Sciatic nerve (tissue), 2 donors: ENCODE measurements around the gene FILIP1. TPM values are rescaled to one million over a fixed set of nuclear protein-coding genes. Genes with fewer than 3 reads are reported as not detected.

ENCODE experiments used
- ATAC-seq: fragments of 200-7000 bp; cut with Tn5 transposase; one replicate; pipeline ENCODE4 v1.9.1; 2020; ENCODE audit warnings: mild to moderate bottlenecking, moderate library complexity
- DNase-seq: peaks from one replicate; pipeline ENCODE4 v3.0.0-alpha.2; 2020; ENCODE audit warnings: low spot score
- intact Hi-C: fragments of 100-400 bp; cut with DNase I; formaldehyde crosslinking; loops from one replicate; pipeline ENCODE4 v1.14.2; 2022
- total RNA-seq: library from RNA; stranded (reverse); fragmentation: NEBNext Ultra II Directional; extraction: Animal tissue kit (Norgen Biotek cat#: 25700); gene quantifications from one replicate; pipeline ENCODE4 v1.2.1, GENCODE V29; 2021
- donor health status: DM: no; HTN: no; CAD: no.
- donor health status: DM: no; HTN: no; CAD: no.

FILIP1 gene
- 40.2 TPM for total RNA-seq

- DNase-seq (peak; percentile 53), ATAC-seq (peak; percentile 93)
- intact Hi-C loops = no loop called here
These were observed at the start of gene FILIP1 for GRCh38 chr6:75493400-75494064. FILIP1 (minus strand) TSS chr6:75493800; CDS start chr6:75414972, 78,828 bp downstream.

- intact Hi-C loops = no loop called here
- DNase-seq = no peak
- ATAC-seq = no peak
These were observed 49.7 kb upstream of the FILIP1 start for GRCh38 chr6:75543311-75543710.

DNA sequence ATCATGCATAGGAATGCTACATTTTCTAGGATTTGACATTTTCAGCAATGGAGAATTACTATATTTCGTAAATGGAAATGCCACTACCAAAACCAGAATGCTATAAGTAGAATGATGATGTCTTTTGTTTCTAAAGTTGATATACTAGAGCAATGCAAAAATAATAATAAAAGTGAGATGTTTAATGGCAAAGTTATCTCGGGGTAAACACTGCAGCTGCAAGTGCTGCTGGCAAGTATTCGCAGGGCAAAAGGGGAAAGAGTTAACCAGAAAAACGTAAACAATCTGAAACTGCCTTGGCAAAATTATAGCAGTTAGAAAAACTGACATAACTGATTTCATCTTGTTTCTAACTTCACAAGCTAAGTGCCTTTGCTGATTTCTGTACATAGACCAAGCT is 45.5 kb upstream of the FILIP1 start:
- DNase-seq (no peak), ATAC-seq (no peak)
- intact Hi-C loops = no loop called here

- intact Hi-C loops = no loop called here
- DNase-seq (no peak), ATAC-seq (no peak)
These were observed 38.9 kb upstream of the FILIP1 start for GRCh38 chr6:75532521-75532920.

- intact Hi-C loops = no loop called here
- no peak for DNase-seq
- no peak for ATAC-seq
These were observed 37.6 kb upstream of the FILIP1 start for GRCh38 chr6:75531174-75531573.

- intact Hi-C loops = no loop called here
These were observed 37.1 kb upstream of the FILIP1 start for GRCh38 chr6:75530696-75531095.

GRCh38 chr6:75528423-75528822 is 34.8 kb upstream of the FILIP1 start:
- peak; percentile 55 for ATAC-seq
- intact Hi-C loops = no loop called here

More at GRCh38 chr6:75530696-75531095, 37.1 kb upstream of the FILIP1 start:
- no peak for ATAC-seq
- no peak for DNase-seq

GRCh38 chr6:75526502-75527127 is 33.0 kb upstream of the FILIP1 start:
- ATAC-seq = peak; percentile 86
- peak; percentile 71 for DNase-seq
- intact Hi-C loops = no loop called here

More at GRCh38 chr6:75528423-75528822, 34.8 kb upstream of the FILIP1 start:
- no peak for DNase-seq

GRCh38 chr6:75525682-75526081 is 32.1 kb upstream of the FILIP1 start:
- intact Hi-C loops = no loop called here
- DNase-seq = no peak
- ATAC-seq = no peak

- ATAC-seq (peak; percentile 41), DNase-seq (no peak)
- intact Hi-C loops = no loop called here
These were observed 30.8 kb upstream of the FILIP1 start for GRCh38 chr6:75524322-75524972.

GRCh38 chr6:75516757-75517156 is 23.2 kb upstream of the FILIP1 start:
- DNase-seq (no peak), ATAC-seq (no peak)
- intact Hi-C loops = loop anchor here (10.0 kb wide), 1 partner anchor 212 kb away; no protein-coding TSS in a partner anchor

DNA sequence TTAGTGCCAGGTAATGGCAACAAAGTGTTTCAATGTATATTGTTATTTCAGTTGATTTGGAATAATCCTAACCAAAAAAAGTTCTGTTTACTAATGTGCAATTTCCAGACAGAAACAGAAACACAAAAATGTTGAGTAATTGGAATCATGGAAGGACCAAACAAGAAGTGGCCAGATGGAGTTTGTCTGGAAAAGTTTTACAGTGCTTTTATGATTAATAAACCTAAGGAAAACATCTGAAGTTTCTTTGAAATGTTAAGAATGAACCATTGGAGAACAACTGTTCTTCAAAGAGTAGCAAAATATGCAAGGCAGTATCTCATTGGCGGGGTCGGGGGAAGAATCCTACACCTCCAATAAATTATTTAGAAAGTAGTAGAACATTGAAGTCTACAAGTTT is 19.0 kb upstream of the FILIP1 start:
- DNase-seq = no peak
- intact Hi-C loops = loop anchor here (10.0 kb wide), 1 partner anchor 208 kb away; no protein-coding TSS in a partner anchor
- no peak for ATAC-seq

GRCh38 chr6:75505424-75505823 is 11.8 kb upstream of the FILIP1 start:
- ATAC-seq (peak; percentile 24), DNase-seq (no peak)
- intact Hi-C loops = no loop called here

GRCh38 chr6:75504465-75505222 is 11.0 kb upstream of the FILIP1 start:
- intact Hi-C loops = no loop called here

DNA sequence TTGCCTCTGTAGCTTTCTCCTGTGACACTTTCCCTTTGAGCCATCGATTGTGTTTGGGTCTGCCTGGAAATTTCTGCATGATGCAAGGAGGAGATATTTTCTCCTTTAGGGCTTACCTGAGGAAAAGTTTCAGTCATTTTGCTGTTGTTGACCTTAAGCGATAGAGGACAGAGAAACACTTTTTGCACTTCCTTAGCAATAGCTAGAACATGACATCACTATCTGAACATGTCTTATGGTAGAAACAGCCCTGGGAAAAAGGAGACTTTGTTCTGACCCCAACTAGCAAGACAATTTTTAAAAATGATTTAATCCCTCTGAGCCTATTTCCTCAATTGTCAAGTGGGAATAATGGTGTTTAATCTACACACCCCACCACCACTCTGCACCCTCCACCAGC is 9.7 kb upstream of the FILIP1 start:
- intact Hi-C loops = no loop called here
- ATAC-seq = no peak
- DNase-seq = no peak

More at GRCh38 chr6:75504465-75505222, 11.0 kb upstream of the FILIP1 start:
- DNase-seq (no peak), ATAC-seq (peak; percentile 83)

- ATAC-seq (no peak), DNase-seq (no peak)
- intact Hi-C loops = no loop called here
These were observed 9.3 kb upstream of the FILIP1 start for GRCh38 chr6:75502884-75503283.

- intact Hi-C loops = no loop called here
- ATAC-seq (no peak), DNase-seq (no peak)
These were observed 8.2 kb upstream of the FILIP1 start for GRCh38 chr6:75501756-75502155.

GRCh38 chr6:75499640-75500039 is 6.0 kb upstream of the FILIP1 start:
- DNase-seq (no peak), ATAC-seq (no peak)
- intact Hi-C loops = no loop called here

- ATAC-seq (no peak), DNase-seq (no peak)
- intact Hi-C loops = no loop called here
These were observed 5.3 kb upstream of the FILIP1 start for GRCh38 chr6:75498862-75499261.
